GM12878 (cell line): ENCODE data around the gene TAOK2. TPM values are rescaled to one million over a fixed set of nuclear protein-coding genes. Genes with fewer than 3 reads are reported as not detected.

Source experiments
- BCL11A ChIP-seq: IDR thresholded peaks from 2 replicates; pipeline ENCODE4 v1.6.1; 2011; ENCODE audit warnings: low read depth, low read length
- CREB1 ChIP-seq: IDR thresholded peaks from 2 replicates; pipeline ENCODE4 v1.6.1; 2012; ENCODE audit warnings: low read depth, mild to moderate bottlenecking, inconsistent platforms
- EZH2 ChIP-seq: IDR thresholded peaks from 2 replicates; pipeline ENCODE4 v1.6.1; 2012; ENCODE audit warnings: low read depth, mild to moderate bottlenecking, control low read depth, inconsistent platforms, low read length, borderline replicate concordance; ENCODE audit not compliant: control insufficient read depth
- FOXK2 ChIP-seq: fragments of 450-650 bp; IDR thresholded peaks from 2 replicates; pipeline ENCODE4 v1.6.1; 2017; ENCODE audit warnings: mild to moderate bottlenecking, moderate library complexity
- HDAC2 ChIP-seq: fragments of 200-600 bp; sonication (generic); IDR thresholded peaks from 2 replicates; pipeline ENCODE4 v1.6.1; 2017
- HDGF ChIP-seq: fragments of 450-650 bp; IDR thresholded peaks from 2 replicates; pipeline ENCODE4 v1.6.1; 2016; ENCODE audit warnings: antibody characterized with exemption
- IKZF1 ChIP-seq: fragments of 450-650 bp; conservative IDR thresholded peaks from 2 replicates; pipeline ENCODE4 v1.6.1; 2017; ENCODE audit warnings: antibody characterized with exemption, mild to moderate bottlenecking
- JUNB ChIP-seq: IDR thresholded peaks from 2 replicates; pipeline ENCODE4 v1.6.1; 2016; ENCODE audit warnings: antibody characterized with exemption, mild to moderate bottlenecking
- RCOR1 ChIP-seq: conservative IDR thresholded peaks from 2 replicates; pipeline ENCODE4 v1.6.1; 2012; ENCODE audit warnings: low read depth, low read length, improper control_type of control experiment
- SMAD5 ChIP-seq: IDR thresholded peaks from 2 replicates; pipeline ENCODE4 v1.6.1; 2016; ENCODE audit warnings: antibody characterized with exemption, low read depth
- SUZ12 ChIP-seq: fragments of 200-600 bp; sonication (generic); IDR thresholded peaks from one replicate; pipeline ENCODE4 v1.6.1; 2018; ENCODE audit warnings: antibody characterized with exemption, mild to moderate bottlenecking; ENCODE audit not compliant: unreplicated experiment
- TCF12 ChIP-seq: IDR thresholded peaks from 2 replicates; pipeline ENCODE4 v1.6.1; 2011; ENCODE audit warnings: low read depth, mild to moderate bottlenecking, low read length
- TCF3 ChIP-seq: IDR thresholded peaks from 2 replicates; pipeline ENCODE4 v1.6.1; 2012; ENCODE audit warnings: low read depth, mild to moderate bottlenecking, low read length, borderline replicate concordance; ENCODE audit not compliant: insufficient read depth
- YY1 ChIP-seq: IDR thresholded peaks from 2 replicates; pipeline ENCODE4 v1.6.1; 2011; ENCODE audit warnings: low read depth, mild to moderate bottlenecking, low read length
- polyA plus RNA-seq, 11 experiments: library from polyadenylated mRNA; depleted of rRNA in 4 of 11; unstranded in 6 of 11; stranded (reverse) in 5 of 11; fragments of >200 nt; fragmentation: Nextera tagmentation in 4 of 11; fragmentation: Illumina TruSeq in 1 of 11; extraction: Ambion mirVana in 4 of 11; extraction: Trizol in 1 of 11; gene quantifications; 1 replicate in 1 of 11; 2 replicates in 10 of 11; pipeline versions ENCODE4 v1.2.1 to v1.2.3, GENCODE V29; 2011 to 2016; ENCODE audit warnings: inconsistent platforms in 2 of 11, missing spikeins in 2 of 11, low read depth in 1 of 11
- total RNA-seq, 4 experiments: library from RNA; depleted of rRNA in 3 of 4; stranded (reverse); fragments of >200 nt in 3 of 4; fragmentation: Illumina TruSeq in 1 of 4; extraction: Trizol in 1 of 4; gene quantifications; 2 replicates each; pipeline versions ENCODE4 v1.2.1 to v1.2.3, GENCODE V29; 2013 to 2021
- TF ChIP-seq, protein P1 (sequence below): fragments of 450-650 bp; IDR thresholded peaks from 2 replicates; pipeline ENCODE4 v1.6.1; 2017; ENCODE audit warnings: mild to moderate bottlenecking
- TF ChIP-seq, protein P2 (sequence below): fragments of 450-650 bp; IDR thresholded peaks from 2 replicates; pipeline ENCODE4 v1.6.1; 2017; ENCODE audit warnings: borderline replicate concordance
- TF ChIP-seq, protein P3 (sequence below): fragments of 450-650 bp; IDR thresholded peaks from 2 replicates; pipeline ENCODE4 v1.6.1; 2017; ENCODE audit warnings: mild to moderate bottlenecking, moderate library complexity
- TF ChIP-seq, protein P4 (sequence below): fragments of 450-650 bp; IDR thresholded peaks from 2 replicates; pipeline ENCODE4 v1.6.1; 2017; ENCODE audit warnings: antibody characterized with exemption, mild to moderate bottlenecking, moderate library complexity

The TAOK2 gene
- total and polyA plus RNA-seq, 10 of the 15 experiments (the other 5 are each of a cell fraction or from before 2014, with no cell fraction given), result 0.14 to 40.2 (median 11.6) TPM

DNA sequence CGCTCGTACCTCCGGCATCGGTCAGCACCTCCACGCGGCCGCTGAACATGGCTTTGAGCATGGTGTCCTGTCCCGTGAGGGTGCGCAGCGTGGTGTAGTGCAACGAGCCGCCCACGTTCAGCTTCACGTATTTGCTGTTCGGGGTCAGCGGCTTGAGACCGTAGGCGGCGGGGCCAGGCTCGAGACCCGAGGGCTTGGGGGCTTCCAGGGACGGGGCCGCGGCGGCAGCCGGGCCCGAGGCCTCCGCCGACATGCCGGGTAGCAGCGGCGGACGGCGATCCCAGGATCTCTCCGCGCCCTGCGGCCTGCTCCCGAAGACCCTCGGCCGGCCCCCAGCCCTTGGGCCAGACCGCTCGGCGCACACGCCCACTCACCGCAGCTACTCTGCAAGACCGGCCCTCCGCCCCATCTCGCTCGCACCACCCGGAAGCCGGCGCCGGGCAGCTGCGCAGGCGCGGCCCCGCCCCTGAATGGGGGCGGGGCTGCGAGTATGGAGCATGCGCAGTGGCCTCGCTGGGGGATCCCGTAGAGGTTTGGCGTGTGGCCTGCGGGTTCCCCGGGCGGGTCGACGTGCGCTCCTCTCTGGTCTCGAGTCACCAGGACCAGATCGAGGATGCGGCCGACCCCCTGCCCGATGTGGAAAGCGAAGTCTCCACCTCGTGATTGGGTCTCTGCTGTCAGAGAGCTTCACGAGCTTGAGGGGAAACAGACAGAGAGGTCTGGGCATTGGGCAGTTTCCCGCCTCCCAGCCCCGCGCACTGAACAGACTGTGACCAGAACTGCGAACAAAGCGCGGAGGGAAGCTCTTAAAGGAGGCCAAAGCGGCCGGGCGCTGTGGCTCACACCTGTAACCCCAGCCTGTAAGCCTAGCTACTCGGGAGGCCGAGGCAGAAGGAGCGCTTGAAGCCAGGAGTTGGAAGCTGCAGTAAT, 47.6 kb upstream of the TAOK2 start, which contains the start of gene KCTD13 (continued):
- TF ChIP-seq IKZF1 (peak; percentile 98), HDGF (no peak), EZH2 (no peak), CREB1 (no peak), FOXK2 (no peak), TCF12 (0 out of 2 replicates have a peak, but pooled peaks have one; percentile 7), SUZ12 (no peak), HDAC2 (no peak), RCOR1 (no peak), JUNB (no peak), YY1 (peak; percentile 30; the same call in 1 of the 2 replicates), TCF3 (0 out of 2 replicates have a peak, but pooled peaks have one; percentile 28), BCL11A (no peak), SMAD5 (peak; percentile 83)
- TF ChIP-seq, protein P1, sequence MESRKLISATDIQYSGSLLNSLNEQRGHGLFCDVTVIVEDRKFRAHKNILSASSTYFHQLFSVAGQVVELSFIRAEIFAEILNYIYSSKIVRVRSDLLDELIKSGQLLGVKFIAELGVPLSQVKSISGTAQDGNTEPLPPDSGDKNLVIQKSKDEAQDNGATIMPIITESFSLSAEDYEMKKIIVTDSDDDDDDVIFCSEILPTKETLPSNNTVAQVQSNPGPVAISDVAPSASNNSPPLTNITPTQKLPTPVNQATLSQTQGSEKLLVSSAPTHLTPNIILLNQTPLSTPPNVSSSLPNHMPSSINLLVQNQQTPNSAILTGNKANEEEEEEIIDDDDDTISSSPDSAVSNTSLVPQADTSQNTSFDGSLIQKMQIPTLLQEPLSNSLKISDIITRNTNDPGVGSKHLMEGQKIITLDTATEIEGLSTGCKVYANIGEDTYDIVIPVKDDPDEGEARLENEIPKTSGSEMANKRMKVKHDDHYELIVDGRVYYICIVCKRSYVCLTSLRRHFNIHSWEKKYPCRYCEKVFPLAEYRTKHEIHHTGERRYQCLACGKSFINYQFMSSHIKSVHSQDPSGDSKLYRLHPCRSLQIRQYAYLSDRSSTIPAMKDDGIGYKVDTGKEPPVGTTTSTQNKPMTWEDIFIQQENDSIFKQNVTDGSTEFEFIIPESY, result no peak
- TF ChIP-seq, protein P2, sequence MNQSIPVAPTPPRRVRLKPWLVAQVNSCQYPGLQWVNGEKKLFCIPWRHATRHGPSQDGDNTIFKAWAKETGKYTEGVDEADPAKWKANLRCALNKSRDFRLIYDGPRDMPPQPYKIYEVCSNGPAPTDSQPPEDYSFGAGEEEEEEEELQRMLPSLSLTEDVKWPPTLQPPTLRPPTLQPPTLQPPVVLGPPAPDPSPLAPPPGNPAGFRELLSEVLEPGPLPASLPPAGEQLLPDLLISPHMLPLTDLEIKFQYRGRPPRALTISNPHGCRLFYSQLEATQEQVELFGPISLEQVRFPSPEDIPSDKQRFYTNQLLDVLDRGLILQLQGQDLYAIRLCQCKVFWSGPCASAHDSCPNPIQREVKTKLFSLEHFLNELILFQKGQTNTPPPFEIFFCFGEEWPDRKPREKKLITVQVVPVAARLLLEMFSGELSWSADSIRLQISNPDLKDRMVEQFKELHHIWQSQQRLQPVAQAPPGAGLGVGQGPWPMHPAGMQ, result no peak
- TF ChIP-seq, protein P3, sequence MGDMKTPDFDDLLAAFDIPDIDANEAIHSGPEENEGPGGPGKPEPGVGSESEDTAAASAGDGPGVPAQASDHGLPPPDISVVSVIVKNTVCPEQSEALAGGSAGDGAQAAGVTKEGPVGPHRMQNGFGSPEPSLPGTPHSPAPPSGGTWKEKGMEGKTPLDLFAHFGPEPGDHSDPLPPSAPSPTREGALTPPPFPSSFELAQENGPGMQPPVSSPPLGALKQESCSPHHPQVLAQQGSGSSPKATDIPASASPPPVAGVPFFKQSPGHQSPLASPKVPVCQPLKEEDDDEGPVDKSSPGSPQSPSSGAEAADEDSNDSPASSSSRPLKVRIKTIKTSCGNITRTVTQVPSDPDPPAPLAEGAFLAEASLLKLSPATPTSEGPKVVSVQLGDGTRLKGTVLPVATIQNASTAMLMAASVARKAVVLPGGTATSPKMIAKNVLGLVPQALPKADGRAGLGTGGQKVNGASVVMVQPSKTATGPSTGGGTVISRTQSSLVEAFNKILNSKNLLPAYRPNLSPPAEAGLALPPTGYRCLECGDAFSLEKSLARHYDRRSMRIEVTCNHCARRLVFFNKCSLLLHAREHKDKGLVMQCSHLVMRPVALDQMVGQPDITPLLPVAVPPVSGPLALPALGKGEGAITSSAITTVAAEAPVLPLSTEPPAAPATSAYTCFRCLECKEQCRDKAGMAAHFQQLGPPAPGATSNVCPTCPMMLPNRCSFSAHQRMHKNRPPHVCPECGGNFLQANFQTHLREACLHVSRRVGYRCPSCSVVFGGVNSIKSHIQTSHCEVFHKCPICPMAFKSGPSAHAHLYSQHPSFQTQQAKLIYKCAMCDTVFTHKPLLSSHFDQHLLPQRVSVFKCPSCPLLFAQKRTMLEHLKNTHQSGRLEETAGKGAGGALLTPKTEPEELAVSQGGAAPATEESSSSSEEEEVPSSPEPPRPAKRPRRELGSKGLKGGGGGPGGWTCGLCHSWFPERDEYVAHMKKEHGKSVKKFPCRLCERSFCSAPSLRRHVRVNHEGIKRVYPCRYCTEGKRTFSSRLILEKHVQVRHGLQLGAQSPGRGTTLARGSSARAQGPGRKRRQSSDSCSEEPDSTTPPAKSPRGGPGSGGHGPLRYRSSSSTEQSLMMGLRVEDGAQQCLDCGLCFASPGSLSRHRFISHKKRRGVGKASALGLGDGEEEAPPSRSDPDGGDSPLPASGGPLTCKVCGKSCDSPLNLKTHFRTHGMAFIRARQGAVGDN, result peak; percentile 86
- TF ChIP-seq, protein P4, sequence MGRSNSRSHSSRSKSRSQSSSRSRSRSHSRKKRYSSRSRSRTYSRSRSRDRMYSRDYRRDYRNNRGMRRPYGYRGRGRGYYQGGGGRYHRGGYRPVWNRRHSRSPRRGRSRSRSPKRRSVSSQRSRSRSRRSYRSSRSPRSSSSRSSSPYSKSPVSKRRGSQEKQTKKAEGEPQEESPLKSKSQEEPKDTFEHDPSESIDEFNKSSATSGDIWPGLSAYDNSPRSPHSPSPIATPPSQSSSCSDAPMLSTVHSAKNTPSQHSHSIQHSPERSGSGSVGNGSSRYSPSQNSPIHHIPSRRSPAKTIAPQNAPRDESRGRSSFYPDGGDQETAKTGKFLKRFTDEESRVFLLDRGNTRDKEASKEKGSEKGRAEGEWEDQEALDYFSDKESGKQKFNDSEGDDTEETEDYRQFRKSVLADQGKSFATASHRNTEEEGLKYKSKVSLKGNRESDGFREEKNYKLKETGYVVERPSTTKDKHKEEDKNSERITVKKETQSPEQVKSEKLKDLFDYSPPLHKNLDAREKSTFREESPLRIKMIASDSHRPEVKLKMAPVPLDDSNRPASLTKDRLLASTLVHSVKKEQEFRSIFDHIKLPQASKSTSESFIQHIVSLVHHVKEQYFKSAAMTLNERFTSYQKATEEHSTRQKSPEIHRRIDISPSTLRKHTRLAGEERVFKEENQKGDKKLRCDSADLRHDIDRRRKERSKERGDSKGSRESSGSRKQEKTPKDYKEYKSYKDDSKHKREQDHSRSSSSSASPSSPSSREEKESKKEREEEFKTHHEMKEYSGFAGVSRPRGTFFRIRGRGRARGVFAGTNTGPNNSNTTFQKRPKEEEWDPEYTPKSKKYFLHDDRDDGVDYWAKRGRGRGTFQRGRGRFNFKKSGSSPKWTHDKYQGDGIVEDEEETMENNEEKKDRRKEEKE, result no peak
